Uterus (tissue), 4 donors: ENCODE results near the gene NAV2. TPM values are rescaled to one million over a fixed set of nuclear protein-coding genes. Genes with fewer than 3 reads are reported as not detected.

Experiments used
- DNase-seq, 2 donors: peaks; one replicate each; pipeline ENCODE4 v3.0.0-alpha.2; 2019 to 2020
- H3K27ac ChIP-seq, 2 donors: fragments of 200-600 bp; sonication (generic); 1 replicate in 1 of 2; 2 replicates in 1 of 2; pipeline ENCODE4 v1.5.1; 2016 to 2018
- H3K27me3 ChIP-seq, 2 donors: fragments of 200-600 bp; sonication (generic); one replicate each; pipeline ENCODE4 v1.5.1; 2018 to 2019; ENCODE audit warnings: control low read depth in 1 of 2
- H3K36me3 ChIP-seq, 2 donors: fragments of 200-600 bp; sonication (generic); one replicate each; pipeline ENCODE4 v1.5.1; 2019; ENCODE audit warnings: control low read depth in 1 of 2
- H3K4me1 ChIP-seq, 2 donors: fragments of 200-600 bp; sonication (generic); one replicate each; pipeline ENCODE4 v1.5.1; 2018 to 2019; ENCODE audit warnings: control low read depth in 1 of 2
- H3K4me3 ChIP-seq, 2 donors: fragments of 200-600 bp; sonication (generic); 1 replicate in 1 of 2; 2 replicates in 1 of 2; pipeline ENCODE4 v1.5.1; 2018 to 2019; ENCODE audit warnings: mild to moderate bottlenecking in 1 of 2
- H3K9me3 ChIP-seq, 2 donors: fragments of 200-600 bp; sonication (generic); one replicate each; pipeline ENCODE4 v1.5.1; 2019; ENCODE audit warnings: control low read depth in 1 of 2
- CTCF ChIP-seq, 4 experiments: fragments of 200-600 bp in 2 of 4; fragments of 450-650 bp in 2 of 4; sonication (generic) in 2 of 4; IDR thresholded peaks; one replicate each; pipeline ENCODE4 v1.5.1; 2016 to 2019; ENCODE audit warnings: antibody characterized with exemption in 4 of 4, mild to moderate bottlenecking in 2 of 4, moderate library complexity in 1 of 4
- POLR2A ChIP-seq, 2 donors: fragments of 450-650 bp; IDR thresholded peaks; one replicate each; pipeline ENCODE4 v1.6.1; 2016; ENCODE audit warnings: antibody characterized with exemption in 2 of 2, mild to moderate bottlenecking in 1 of 2, moderate library complexity in 1 of 2
- intact Hi-C: fragments of 100-400 bp; cut with DNase I; formaldehyde crosslinking; loops from one replicate; pipeline ENCODE4 v1.15.1; 2023; ENCODE audit warnings: low total_unique reads
- total RNA-seq, 4 donors: library from RNA; depleted of rRNA in 3 of 4; stranded (reverse); fragments of >200 nt in 3 of 4; gene quantifications; one replicate each; pipeline versions ENCODE4 v1.1.0 to v1.2.4, GENCODE V29; 2014 to 2023
- donor health status: DM: yes; HTN: yes; CAD: no.

NAV2 gene
- total RNA-seq, 4 donors from 2014 or later: 2.6 to 31.6 (median 5.7) TPM

- Histone ChIP-seq H3K27ac (no peak overlapping the region), H3K4me3 (no peak overlapping the region), H3K27me3 (no peaks in the 10 kb centered on the region), H3K36me3 (no peaks in the 10 kb centered on the region), H3K4me1 (no peaks in the 10 kb centered on the region), H3K9me3 (no peaks in the 10 kb centered on the region)
- TF ChIP-seq POLR2A (IDR thresholded peaks at IDR 0.05): no peak
- TF ChIP-seq CTCF (IDR thresholded peaks at IDR 0.05): no peak
- no peak for DNase-seq
- intact Hi-C loops: no loop called here
Measured at GRCh38 chr11:19818619-19819018, 106.0 kb downstream of the NAV2 start.

DNA sequence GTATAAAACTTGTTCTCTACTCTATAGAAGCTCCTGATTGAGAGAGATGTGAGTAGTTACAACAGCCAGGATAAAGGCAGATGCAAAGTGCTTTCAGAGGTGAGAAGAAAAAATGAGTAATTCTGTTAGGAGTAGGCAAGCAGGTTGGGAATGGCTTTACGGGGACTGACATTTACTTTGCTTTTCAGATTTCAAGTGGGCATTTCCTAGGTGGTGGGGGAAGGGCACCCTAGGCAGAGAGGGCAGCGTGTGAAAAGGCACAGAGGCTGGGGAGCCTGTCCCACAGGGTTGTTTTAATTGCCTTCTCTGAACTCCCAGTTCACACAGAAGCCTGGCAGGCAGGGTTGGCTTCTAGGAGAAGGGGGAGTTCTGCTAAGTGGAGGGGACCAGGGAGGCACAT lies 106.5 kb downstream of the NAV2 start:
- TF ChIP-seq CTCF (IDR thresholded peaks at IDR 0.05): no peak
- no peak for TF ChIP-seq POLR2A (IDR thresholded peaks at IDR 0.05)
- Histone ChIP-seq H3K36me3 (no peaks in the 10 kb centered on the region), H3K4me3 (no peak overlapping the region), H3K9me3 (no peaks in the 10 kb centered on the region), H3K27ac (no peak overlapping the region), H3K4me1 (no peaks in the 10 kb centered on the region), H3K27me3 (no peaks in the 10 kb centered on the region)
- DNase-seq: no peak
- intact Hi-C loops: no loop called here

DNA sequence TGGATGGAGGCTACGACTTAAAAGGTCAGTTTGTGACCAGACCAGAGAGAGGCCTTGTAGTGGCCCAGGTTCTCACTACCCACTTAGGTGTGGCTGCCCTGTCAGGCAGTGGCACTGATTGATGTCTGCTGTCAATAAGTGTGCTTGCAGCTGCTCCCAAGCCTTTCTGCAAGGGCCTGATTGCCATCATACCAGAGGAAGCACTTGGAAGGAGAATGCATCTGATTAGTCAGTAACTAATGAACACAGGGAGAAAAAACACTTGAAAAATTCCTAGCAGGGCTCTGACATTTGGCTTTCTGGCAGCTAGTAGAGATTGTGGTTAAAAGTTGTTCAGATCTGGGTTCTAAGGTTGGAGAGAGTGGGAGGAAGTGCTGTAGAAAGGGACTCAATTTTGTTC lies 107.5 kb downstream of the NAV2 start:
- DNase-seq: no peak
- Histone ChIP-seq H3K27me3 (no peaks in the 10 kb centered on the region), H3K36me3 (no peaks in the 10 kb centered on the region), H3K4me1 (no peaks in the 10 kb centered on the region), H3K9me3 (no peaks in the 10 kb centered on the region), H3K4me3 (no peak overlapping the region), H3K27ac (no peak overlapping the region)
- TF ChIP-seq CTCF (IDR thresholded peaks at IDR 0.05) (no peak), POLR2A (IDR thresholded peaks at IDR 0.05) (no peak)
- intact Hi-C loops: no loop called here

DNA sequence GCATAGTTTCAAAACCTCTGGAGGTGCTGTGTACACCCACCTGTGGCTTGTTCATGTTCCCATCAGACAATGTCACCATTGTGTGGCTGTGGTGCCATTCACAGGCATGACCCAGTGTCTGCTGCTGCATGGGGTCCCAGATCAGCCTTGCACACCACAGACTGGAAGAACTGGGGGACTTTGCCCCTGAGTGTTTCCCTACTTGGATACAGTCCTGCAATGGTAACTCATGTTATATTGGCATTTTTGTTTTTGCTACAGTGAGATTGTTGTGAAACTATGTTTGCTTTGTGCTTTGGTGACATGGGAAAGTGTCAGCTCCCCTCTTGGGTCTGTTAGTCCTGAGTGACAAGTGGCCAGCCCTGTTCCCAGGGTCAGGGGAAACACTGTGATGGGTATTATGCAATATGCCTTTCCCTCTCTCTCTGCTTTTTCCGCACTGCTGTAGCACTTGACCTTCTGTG lies 108.8 kb downstream of the NAV2 start:
- no peak overlapping the region for H3K27ac ChIP-seq
- no peak for DNase-seq
- no peaks in the 10 kb centered on the region for H3K27me3 ChIP-seq
- no peaks in the 10 kb centered on the region for H3K36me3 ChIP-seq
- intact Hi-C loops: no loop called here
- no peaks in the 10 kb centered on the region for H3K9me3 ChIP-seq
- H3K4me3 ChIP-seq: no peak overlapping the region
- H3K4me1 ChIP-seq: no peaks in the 10 kb centered on the region
- no peak for TF ChIP-seq CTCF (IDR thresholded peaks at IDR 0.05)
- no peak for TF ChIP-seq POLR2A (IDR thresholded peaks at IDR 0.05)

DNA sequence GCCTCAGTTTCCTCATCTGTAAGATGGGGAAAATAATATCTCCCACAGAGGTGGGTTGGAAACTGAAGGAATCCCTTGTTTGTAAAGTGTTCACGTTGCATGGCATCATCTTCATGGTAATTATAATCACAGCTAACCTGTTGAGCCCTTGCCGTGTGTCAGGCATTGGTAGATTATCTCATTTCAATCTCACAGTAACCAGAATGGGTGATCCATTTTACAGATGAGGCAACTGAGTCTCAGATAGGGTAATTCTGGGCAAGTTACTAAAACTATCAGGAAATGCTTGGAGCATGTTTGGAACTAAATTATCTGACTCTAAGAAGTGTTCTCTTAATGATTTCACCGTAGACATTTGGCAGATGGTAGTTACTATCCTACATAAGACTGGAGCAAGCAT lies 109.4 kb downstream of the NAV2 start:
- DNase-seq: no peak
- no peaks in the 10 kb centered on the region for H3K36me3 ChIP-seq
- TF ChIP-seq CTCF (IDR thresholded peaks at IDR 0.05) (no peak), POLR2A (IDR thresholded peaks at IDR 0.05) (no peak)
- H3K4me1 ChIP-seq: no peaks in the 10 kb centered on the region
- no peaks in the 10 kb centered on the region for H3K9me3 ChIP-seq
- H3K27ac ChIP-seq: no peak overlapping the region
- no peak overlapping the region for H3K4me3 ChIP-seq
- intact Hi-C loops: no loop called here
- no peaks in the 10 kb centered on the region for H3K27me3 ChIP-seq
